Subcutaneous adipose tissue (tissue), 4 donors: ENCODE measurements around the gene PSKH1. TPM values are rescaled to one million over a fixed set of nuclear protein-coding genes. Genes with fewer than 3 reads are reported as not detected.

Experiments
- CTCF ChIP-seq: fragments of 450-650 bp; IDR thresholded peaks from one replicate; pipeline ENCODE4 v1.5.1; 2016; ENCODE audit warnings: low read depth, mild to moderate bottlenecking, control low read depth, antibody characterized with exemption, moderate library complexity
- total RNA-seq, 4 donors: library from RNA; depleted of rRNA; stranded (reverse); fragments of >200 nt; gene quantifications; one replicate each; pipeline ENCODE4 v1.1.0, GENCODE V29; 2016

PSKH1 gene
- total RNA-seq, 4 donors from 2014 or later: 7.0 to 28.4 (median 10.9) TPM

- no peak for TF ChIP-seq CTCF
Measured at GRCh38 chr16:67871256-67871655, 21.8 kb upstream of the PSKH1 start.

- TF ChIP-seq CTCF: no peak
Measured at GRCh38 chr16:67872131-67872630, 20.9 kb upstream of the PSKH1 start.

GRCh38 chr16:67872631-67873434 is 20.2 kb upstream of the PSKH1 start, which contains the start of gene EDC4:
Gene EDC4, plus strand, starts transcription at chr16:67873052. Its CDS starts 210 bp downstream, at chr16:67873262.
- TF ChIP-seq CTCF: no peak

- no peak for TF ChIP-seq CTCF
Measured at GRCh38 chr16:67873435-67874370, 19.4 kb upstream of the PSKH1 start.

GRCh38 chr16:67874372-67874771 is 18.7 kb upstream of the PSKH1 start:
- no peak for TF ChIP-seq CTCF

- TF ChIP-seq CTCF: no peak
Measured at GRCh38 chr16:67877064-67877463, 16.0 kb upstream of the PSKH1 start.

- TF ChIP-seq CTCF: no peak
Measured at GRCh38 chr16:67878232-67878631, 14.8 kb upstream of the PSKH1 start.
